Measurements from ENCODE around the gene ZFYVE28.

Gene ZFYVE28

GRCh38 chr4:2284161-2284933 is 134.1 kb downstream of the ZFYVE28 start:
- no peak for TF ChIP-seq CTCF (IDR thresholded peaks at IDR 0.05; ENCODE audit: control insufficient read depth, extremely low read depth, insufficient read depth)
- no peak for DNase-seq (ENCODE audit: low read depth)
- no peak overlapping the region for H3K4me3 ChIP-seq (ENCODE audit: low read depth, low read length)

- DNase-seq (ENCODE audit: low read depth): no peak
- TF ChIP-seq CTCF (IDR thresholded peaks at IDR 0.05; ENCODE audit: control insufficient read depth, extremely low read depth, insufficient read depth): no peak
Observed at GRCh38 chr4:2283199-2283711, 135.2 kb downstream of the ZFYVE28 start.

GRCh38 chr4:2281575-2282343 is 136.7 kb downstream of the ZFYVE28 start:
- TF ChIP-seq CTCF (IDR thresholded peaks at IDR 0.05; ENCODE audit: control insufficient read depth, extremely low read depth, insufficient read depth): peak; percentile 16; the same call in 1 of the 2 replicates
- H3K4me3 ChIP-seq (ENCODE audit: low read depth, low read length): no peak overlapping the region
- DNase-seq (ENCODE audit: low read depth): no peak

More at GRCh38 chr4:2283199-2283711, 135.2 kb downstream of the ZFYVE28 start:
- no peak overlapping the region for H3K4me3 ChIP-seq (ENCODE audit: low read depth, low read length)

- no peak overlapping the region for H3K4me3 ChIP-seq (ENCODE audit: low read depth, low read length)
- no peak for DNase-seq (ENCODE audit: low read depth)
- peak; percentile 41 for TF ChIP-seq CTCF (IDR thresholded peaks at IDR 0.05; ENCODE audit: control insufficient read depth, extremely low read depth, insufficient read depth)
Observed at GRCh38 chr4:2280531-2281300, 137.7 kb downstream of the ZFYVE28 start.

GRCh38 chr4:2277956-2278355 is 140.5 kb downstream of the ZFYVE28 start:
- TF ChIP-seq CTCF (IDR thresholded peaks at IDR 0.05; ENCODE audit: control insufficient read depth, extremely low read depth, insufficient read depth): no peak
- H3K4me3 ChIP-seq (ENCODE audit: low read depth, low read length): no peak overlapping the region
- DNase-seq (ENCODE audit: low read depth): no peak

DNA sequence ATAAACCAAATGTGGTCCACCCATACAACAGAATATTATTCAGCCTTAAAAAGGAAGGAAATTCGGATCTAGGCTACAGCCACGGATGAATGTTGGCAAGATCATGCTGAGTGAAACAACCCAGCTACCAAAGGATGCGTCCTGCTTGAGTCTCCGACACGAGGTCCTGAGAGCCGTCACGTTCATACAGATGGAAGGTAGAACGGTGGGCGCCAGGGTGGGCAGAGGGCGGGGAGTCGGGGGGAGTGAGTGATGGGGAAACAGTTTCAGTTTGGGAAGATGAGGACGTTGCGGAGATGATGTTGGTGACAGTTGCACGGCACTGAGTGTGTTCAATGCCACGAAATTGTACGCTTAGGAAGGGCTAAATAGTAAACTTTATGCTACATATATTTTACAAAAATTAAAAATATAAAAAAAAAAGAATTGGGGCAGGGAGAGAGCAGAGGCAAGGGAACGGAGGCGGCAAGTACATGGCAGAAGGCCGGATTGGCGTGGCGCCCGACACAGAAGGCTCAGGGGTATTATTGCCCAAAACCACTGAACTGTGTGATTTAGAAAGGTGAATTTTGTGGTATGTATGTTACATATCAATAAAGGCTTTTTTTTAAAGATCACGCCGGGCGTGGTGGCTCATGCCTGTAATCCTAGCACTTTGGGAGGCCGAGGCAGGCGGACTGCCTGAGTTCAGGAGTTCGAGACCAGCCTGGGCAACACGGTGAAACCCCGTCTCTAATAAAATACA is 141.7 kb downstream of the ZFYVE28 start:
- H3K4me3 ChIP-seq (ENCODE audit: low read depth, low read length): no peak overlapping the region
- TF ChIP-seq CTCF (IDR thresholded peaks at IDR 0.05; ENCODE audit: control insufficient read depth, extremely low read depth, insufficient read depth): no peak
- no peak for DNase-seq (ENCODE audit: low read depth)

All from LNCaP clone FGC (cell line).